Gastrocnemius medialis (tissue), 4 donors: ENCODE results near the gene IL17RA. TPM values are rescaled to one million over a fixed set of nuclear protein-coding genes. Genes with fewer than 3 reads are reported as not detected.

ENCODE experiments used
- ATAC-seq, 2 donors: fragments of 150-250 bp; one replicate each; pipeline ENCODE4 v1.9.1; 2016
- DNase-seq, 2 donors: peaks; one replicate each; pipeline ENCODE4 v3.0.0-alpha.2; 2019
- H3K27ac ChIP-seq, 4 donors: fragments of 200-600 bp; sonication (generic); 1 replicate in 1 of 4; 2 replicates in 3 of 4; pipeline ENCODE4 v1.5.1; 2016 to 2018; ENCODE audit warnings: mild to moderate bottlenecking in 2 of 4, moderate library complexity in 1 of 4
- H3K27me3 ChIP-seq, 3 donors: fragments of 200-600 bp; sonication (generic) in 2 of 3; 1 replicate in 1 of 3; 2 replicates in 2 of 3; pipeline versions ENCODE4 v1.5.1 to v1.6.0; 2016 to 2019; ENCODE audit warnings: mild to moderate bottlenecking in 1 of 3, moderate library complexity in 1 of 3
- H3K36me3 ChIP-seq, 2 donors: fragments of 200-600 bp; sonication (generic) in 1 of 2; one replicate each; pipeline ENCODE4 v1.5.1; 2017 to 2018
- H3K4me1 ChIP-seq, 2 donors: fragments of 200-600 bp; sonication (generic) in 1 of 2; one replicate each; pipeline ENCODE4 v1.5.1; 2016 to 2017; ENCODE audit warnings: mild to moderate bottlenecking in 2 of 2
- H3K4me3 ChIP-seq, 4 donors: fragments of 200-600 bp; sonication (generic) in 3 of 4; 1 replicate in 1 of 4; 2 replicates in 3 of 4; pipeline ENCODE4 v1.5.1; 2016 to 2019; ENCODE audit warnings: mild to moderate bottlenecking in 2 of 4
- H3K9me3 ChIP-seq, 3 donors: fragments of 200-600 bp; sonication (generic) in 2 of 3; 1 replicate in 1 of 3; 2 replicates in 2 of 3; pipeline ENCODE4 v1.5.1; 2016 to 2019
- POLR2A ChIP-seq, 2 donors: fragments of 450-650 bp; IDR thresholded peaks; one replicate each; pipeline ENCODE4 v1.6.1; 2017; ENCODE audit warnings: antibody characterized with exemption in 2 of 2, mild to moderate bottlenecking in 2 of 2, moderate library complexity in 2 of 2
- in situ Hi-C, 4 donors: fragments of 200-750 bp; cut with MboI; loops; one replicate each; pipeline versions ENCODE4 v1.15.0 to v1.8.0; 2017; ENCODE audit warnings: low sequenced_read_pairs in 4 of 4
- intact Hi-C: fragments of 100-400 bp; cut with DNase I; formaldehyde crosslinking; loops from one replicate; pipeline ENCODE4 v1.15.1; 2023; ENCODE audit warnings: low total_unique reads
- total RNA-seq, 4 donors: library from RNA; depleted of rRNA; stranded (reverse); fragments of >200 nt; gene quantifications; one replicate each; pipeline versions ENCODE4 v1.1.0 to v1.2.3, GENCODE V29; 2016
- TF ChIP-seq, protein P1 (sequence below), 5 experiments: fragments of 450-650 bp in 3 of 5; fragments of 200-600 bp in 2 of 5; sonication (generic) in 2 of 5; IDR thresholded peaks in 4 of 5; conservative IDR thresholded peaks in 1 of 5; 1 replicate in 4 of 5; 2 replicates in 1 of 5; pipeline ENCODE4 v1.5.1; 2016 to 2019; ENCODE audit warnings: antibody characterized with exemption in 5 of 5, mild to moderate bottlenecking in 3 of 5, moderate library complexity in 3 of 5

IL17RA gene
- total RNA-seq, 4 donors from 2014 or later = 1.4 to 3.9 (median 3.6) TPM

DNA sequence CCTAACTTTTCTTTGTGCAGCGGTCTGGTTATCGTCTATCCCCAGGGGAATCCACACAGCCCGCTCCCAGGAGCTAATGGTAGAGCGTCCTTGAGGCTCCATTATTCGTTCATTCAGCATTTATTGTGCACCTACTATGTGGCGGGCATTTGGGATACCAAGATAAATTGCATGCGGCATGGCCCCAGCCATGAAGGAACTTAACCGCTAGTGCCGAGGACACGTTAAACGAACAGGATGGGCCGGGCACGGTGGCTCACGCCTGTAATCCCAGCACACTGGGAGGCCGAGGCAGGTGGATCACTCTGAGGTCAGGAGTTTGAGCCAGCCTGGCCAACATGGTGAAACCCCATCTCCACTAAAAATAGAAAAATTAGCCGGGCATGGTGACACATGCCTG, 25.2 kb downstream of the IL17RA start:
- no peaks in the 10 kb centered on the region for H3K27me3 ChIP-seq
- no peaks in the 10 kb centered on the region for H3K36me3 ChIP-seq
- TF ChIP-seq POLR2A (IDR thresholded peaks at IDR 0.05) = no peak
- TF ChIP-seq, protein P1, sequence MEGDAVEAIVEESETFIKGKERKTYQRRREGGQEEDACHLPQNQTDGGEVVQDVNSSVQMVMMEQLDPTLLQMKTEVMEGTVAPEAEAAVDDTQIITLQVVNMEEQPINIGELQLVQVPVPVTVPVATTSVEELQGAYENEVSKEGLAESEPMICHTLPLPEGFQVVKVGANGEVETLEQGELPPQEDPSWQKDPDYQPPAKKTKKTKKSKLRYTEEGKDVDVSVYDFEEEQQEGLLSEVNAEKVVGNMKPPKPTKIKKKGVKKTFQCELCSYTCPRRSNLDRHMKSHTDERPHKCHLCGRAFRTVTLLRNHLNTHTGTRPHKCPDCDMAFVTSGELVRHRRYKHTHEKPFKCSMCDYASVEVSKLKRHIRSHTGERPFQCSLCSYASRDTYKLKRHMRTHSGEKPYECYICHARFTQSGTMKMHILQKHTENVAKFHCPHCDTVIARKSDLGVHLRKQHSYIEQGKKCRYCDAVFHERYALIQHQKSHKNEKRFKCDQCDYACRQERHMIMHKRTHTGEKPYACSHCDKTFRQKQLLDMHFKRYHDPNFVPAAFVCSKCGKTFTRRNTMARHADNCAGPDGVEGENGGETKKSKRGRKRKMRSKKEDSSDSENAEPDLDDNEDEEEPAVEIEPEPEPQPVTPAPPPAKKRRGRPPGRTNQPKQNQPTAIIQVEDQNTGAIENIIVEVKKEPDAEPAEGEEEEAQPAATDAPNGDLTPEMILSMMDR (IDR thresholded peaks at IDR 0.05 in 4 of 5, conservative IDR thresholded peaks at IDR 0.05 in 1 of 5) = no peak
- no peaks in the 10 kb centered on the region for H3K9me3 ChIP-seq
- no peak overlapping the region for H3K4me3 ChIP-seq
- no peak for DNase-seq
- intact Hi-C loops = no loop called here
- no peak overlapping the region for H3K27ac ChIP-seq
- no peaks in the 10 kb centered on the region for H3K4me1 ChIP-seq
- ATAC-seq = no peak
- in situ Hi-C loops = no loop called here

DNA sequence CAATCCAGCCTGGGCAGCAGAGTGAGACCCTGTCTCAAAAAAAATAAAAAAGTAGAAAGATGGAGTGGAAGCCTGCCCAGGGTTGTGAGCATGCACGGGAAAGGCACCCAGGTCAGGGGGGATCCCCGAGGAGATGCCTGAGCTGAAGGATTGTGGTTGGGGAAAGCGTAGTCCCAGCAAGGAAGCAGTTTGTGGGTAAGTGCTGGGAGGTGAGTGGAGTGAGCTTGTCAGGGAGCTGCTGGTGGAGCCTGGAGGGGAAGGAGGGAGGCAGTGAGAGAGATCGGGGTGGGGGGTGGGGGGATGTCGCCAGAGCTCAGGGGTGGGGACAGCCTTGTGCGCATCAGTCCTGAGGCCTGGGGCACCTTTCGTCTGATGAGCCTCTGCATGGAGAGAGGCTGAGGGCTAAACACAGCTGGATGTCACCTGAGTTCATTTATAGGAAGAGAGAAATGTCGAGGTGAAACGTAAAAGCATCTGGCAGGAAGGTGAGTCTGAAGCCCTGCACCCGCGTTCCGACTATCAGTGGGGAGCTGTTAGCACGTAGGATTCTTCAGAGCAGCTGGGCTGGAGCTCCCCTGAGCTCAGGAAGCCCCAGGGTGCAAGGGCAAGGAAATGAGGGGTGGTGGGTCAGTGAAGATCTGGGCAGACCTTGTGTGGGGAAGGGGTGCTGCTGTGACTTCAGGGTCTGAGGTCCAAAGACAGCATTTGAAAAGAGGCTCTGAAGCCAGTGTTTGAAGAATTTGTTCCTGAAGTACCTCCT, 26.2 kb downstream of the IL17RA start:
- ATAC-seq = no peak
- DNase-seq = no peak
- TF ChIP-seq, protein P1 (IDR thresholded peaks at IDR 0.05 in 4 of 5, conservative IDR thresholded peaks at IDR 0.05 in 1 of 5) = no peak
- no peak for TF ChIP-seq POLR2A (IDR thresholded peaks at IDR 0.05)
- no peaks in the 10 kb centered on the region for H3K4me1 ChIP-seq
- no peak overlapping the region for H3K27ac ChIP-seq
- H3K4me3 ChIP-seq = no peak overlapping the region
- intact Hi-C loops = no loop called here
- H3K36me3 ChIP-seq = no peaks in the 10 kb centered on the region
- H3K9me3 ChIP-seq = no peaks in the 10 kb centered on the region
- in situ Hi-C loops = no loop called here
- no peaks in the 10 kb centered on the region for H3K27me3 ChIP-seq

DNA sequence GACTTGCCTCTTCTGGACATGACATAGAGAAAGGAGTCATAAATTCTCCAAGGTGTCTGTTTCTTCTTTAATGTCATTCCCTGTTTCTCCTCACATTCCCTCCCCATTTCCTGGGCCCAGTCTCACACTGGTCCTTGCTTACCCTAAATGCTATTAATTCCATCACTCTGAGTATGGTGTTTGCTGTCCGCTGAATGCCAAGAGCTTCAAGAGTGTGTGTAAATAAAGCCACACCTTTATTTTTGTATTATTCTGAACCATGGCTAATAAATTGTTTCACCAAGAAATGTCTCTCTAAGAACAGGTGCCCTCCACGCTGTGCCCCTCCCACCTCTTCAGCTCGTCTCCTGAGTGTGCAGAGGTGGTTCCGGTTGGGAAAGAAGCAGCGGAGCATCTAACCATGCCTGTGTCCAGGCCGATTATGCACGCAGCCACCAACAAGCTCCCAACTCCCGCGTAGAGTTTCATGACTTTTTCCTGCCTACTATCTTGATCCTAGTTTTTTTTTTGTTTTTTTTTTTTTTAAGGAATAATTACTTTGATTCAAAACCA, 27.8 kb downstream of the IL17RA start:
- H3K4me3 ChIP-seq = no peak overlapping the region
- in situ Hi-C loops = no loop called here
- peaks cover 0 to 4% of the 10 kb centered on the region in 2 donors for H3K4me1 ChIP-seq
- no peaks in the 10 kb centered on the region for H3K9me3 ChIP-seq
- no peak for TF ChIP-seq POLR2A (IDR thresholded peaks at IDR 0.05)
- TF ChIP-seq, protein P1 (IDR thresholded peaks at IDR 0.05 in 4 of 5, conservative IDR thresholded peaks at IDR 0.05 in 1 of 5) = no peak
- intact Hi-C loops = no loop called here
- no peaks in the 10 kb centered on the region for H3K36me3 ChIP-seq
- H3K27ac ChIP-seq = no peak overlapping the region
- DNase-seq (no peak), ATAC-seq (no peak)
- H3K27me3 ChIP-seq = no peaks in the 10 kb centered on the region

DNA sequence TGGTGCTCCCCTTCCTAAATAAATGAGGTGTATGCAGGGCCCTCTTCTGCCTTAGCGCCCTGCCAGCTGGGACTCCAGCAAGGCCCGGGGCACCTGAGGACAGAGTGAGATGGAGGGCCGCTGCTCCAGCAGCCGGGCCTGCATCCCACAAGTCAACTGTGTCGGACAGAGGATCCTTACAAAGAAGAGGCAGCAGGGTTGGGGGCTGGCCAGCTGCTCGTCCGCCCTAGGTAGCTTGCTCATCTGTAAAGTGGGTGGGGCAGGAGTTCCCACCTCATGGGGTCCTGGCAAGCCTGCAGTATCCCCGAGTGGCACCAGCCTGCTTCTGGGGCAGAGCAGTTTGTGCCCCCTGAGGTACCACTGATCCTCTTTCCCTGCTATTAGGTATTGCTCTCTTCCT, 28.8 kb downstream of the IL17RA start:
- DNase-seq = no peak
- Histone ChIP-seq H3K4me3 (no peak overlapping the region), H3K27ac (no peak overlapping the region), H3K27me3 (no peaks in the 10 kb centered on the region), H3K36me3 (no peaks in the 10 kb centered on the region), H3K9me3 (no peaks in the 10 kb centered on the region), H3K4me1 (peaks cover 3 to 9% of the 10 kb centered on the region in 2 donors)
- intact Hi-C loops (no loop called here), in situ Hi-C loops (no loop called here)
- TF ChIP-seq POLR2A (IDR thresholded peaks at IDR 0.05) = no peak
- TF ChIP-seq, protein P1 (IDR thresholded peaks at IDR 0.05 in 4 of 5, conservative IDR thresholded peaks at IDR 0.05 in 1 of 5) = no peak
- no peak for ATAC-seq
